Neural progenitor cell (in vitro differentiated cells): ENCODE data around the gene SNX2.

Experiments used
- EZH2phosphoT487 ChIP-seq: fragments of 200-600 bp; sonication (generic); IDR thresholded peaks from 2 replicates; pipeline ENCODE4 v1.6.1; 2017; ENCODE audit warnings: antibody characterized with exemption
- TF ChIP-seq, protein P1 (sequence below): fragments of 200-600 bp; sonication (generic); IDR thresholded peaks from 2 replicates; pipeline ENCODE4 v1.5.1; 2017; ENCODE audit warnings: antibody characterized with exemption, mild to moderate bottlenecking

DNA sequence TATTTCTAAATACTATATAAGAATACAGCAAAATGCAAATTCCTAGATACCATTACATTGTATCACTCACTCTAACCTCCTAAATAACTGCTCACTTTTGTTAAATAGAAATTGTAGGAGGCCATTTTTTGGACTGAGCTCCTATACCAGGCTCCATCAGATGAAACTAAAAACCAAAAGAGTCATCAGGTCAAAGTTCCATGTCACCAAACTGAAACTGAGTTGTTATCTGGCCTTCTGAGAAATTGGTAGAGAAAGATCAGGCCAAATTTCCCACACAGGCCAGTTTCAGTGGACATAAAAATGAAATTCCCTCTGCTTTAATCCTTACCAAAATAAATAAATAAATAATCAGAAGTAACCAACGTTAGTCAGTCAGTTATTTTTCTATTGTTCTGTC is 13.8 kb upstream of the SNX2 start:
- TF ChIP-seq, protein P1, sequence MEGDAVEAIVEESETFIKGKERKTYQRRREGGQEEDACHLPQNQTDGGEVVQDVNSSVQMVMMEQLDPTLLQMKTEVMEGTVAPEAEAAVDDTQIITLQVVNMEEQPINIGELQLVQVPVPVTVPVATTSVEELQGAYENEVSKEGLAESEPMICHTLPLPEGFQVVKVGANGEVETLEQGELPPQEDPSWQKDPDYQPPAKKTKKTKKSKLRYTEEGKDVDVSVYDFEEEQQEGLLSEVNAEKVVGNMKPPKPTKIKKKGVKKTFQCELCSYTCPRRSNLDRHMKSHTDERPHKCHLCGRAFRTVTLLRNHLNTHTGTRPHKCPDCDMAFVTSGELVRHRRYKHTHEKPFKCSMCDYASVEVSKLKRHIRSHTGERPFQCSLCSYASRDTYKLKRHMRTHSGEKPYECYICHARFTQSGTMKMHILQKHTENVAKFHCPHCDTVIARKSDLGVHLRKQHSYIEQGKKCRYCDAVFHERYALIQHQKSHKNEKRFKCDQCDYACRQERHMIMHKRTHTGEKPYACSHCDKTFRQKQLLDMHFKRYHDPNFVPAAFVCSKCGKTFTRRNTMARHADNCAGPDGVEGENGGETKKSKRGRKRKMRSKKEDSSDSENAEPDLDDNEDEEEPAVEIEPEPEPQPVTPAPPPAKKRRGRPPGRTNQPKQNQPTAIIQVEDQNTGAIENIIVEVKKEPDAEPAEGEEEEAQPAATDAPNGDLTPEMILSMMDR: no peak
- no peak for TF ChIP-seq EZH2phosphoT487
